GM18867 (cell line): ENCODE measurements around the gene PLAC9.
"Not testable (repeated sequence)": the region's sequence is repeated elsewhere in the genome, so short reads cannot be mapped to it uniquely, and the experiment has no call there.

Experiments used
- ATAC-seq: cut with Tn5 transposase; IDR thresholded peaks from one replicate; pipeline ENCODE4 v1.9.1; 2021; ENCODE audit warnings: mild to moderate bottlenecking, moderate library complexity; ENCODE audit not compliant: unreplicated experiment

The PLAC9 gene, protein sequence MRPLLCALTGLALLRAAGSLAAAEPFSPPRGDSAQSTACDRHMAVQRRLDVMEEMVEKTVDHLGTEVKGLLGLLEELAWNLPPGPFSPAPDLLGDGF

DNA sequence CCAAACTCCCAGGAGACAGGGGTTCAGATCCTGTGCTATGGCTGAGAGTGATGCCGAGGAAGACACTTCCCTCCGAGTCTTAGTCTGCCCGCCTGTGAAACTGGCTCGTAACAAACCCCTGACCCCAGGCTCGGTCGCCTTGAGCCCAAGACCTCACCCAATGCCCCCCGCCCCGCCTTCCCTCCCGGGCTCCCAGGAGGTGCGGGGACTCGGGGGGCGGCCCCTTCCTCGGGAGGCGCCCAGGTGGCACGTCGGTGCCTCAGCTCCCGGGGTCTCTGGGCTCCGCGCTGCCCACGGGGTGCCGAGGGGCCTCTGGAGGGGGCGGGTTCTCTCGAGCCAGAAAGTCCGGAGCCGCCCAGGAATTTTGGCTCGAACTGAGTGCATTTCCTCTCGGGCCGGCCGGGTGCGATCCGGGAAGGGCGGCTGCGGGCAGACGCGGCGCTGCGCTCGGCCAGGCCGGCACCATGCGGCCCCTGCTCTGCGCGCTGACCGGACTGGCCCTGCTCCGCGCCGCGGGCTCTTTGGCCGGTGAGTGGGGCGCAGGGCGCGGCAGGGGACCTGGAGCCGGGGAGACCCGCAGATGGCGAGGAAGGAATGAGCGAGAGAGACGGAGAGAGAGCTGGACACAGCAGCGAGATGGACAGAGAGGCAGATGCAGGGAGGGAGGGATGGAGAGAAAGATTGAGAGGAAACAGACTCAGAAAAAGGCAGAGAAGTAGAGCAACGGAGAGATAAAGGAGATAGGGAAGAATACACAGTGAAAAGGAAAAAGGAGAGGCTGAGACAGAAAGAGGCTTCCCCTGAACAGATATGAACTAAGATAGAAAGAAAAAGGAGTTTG, at the start of gene PLAC9:
Gene PLAC9, plus strand, starts transcription at position 432 of the 841 bp plus-strand sequence. Its CDS starts 33 bp downstream, at position 465.
- ATAC-seq, result no peak

DNA sequence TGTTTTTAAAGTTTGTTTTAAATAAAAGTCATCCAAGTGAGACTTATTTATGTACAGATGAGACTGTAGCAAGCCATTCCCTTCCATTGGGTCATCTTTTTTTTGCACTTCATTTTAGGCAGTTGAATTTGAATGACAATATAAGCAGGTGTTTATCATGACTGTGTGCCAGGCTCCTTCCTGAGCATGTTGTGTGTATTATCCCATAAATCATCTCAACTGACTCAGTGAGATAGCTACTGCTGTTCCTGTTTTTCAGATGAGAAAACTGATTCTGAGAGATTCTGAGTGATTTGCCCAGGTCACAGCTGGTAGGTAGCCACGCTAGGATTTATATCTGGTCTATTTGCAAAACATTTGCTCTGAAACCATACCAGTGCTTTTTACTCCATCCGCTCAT, 42.4 kb upstream of the PLAC9 start:
- no peak for ATAC-seq

DNA sequence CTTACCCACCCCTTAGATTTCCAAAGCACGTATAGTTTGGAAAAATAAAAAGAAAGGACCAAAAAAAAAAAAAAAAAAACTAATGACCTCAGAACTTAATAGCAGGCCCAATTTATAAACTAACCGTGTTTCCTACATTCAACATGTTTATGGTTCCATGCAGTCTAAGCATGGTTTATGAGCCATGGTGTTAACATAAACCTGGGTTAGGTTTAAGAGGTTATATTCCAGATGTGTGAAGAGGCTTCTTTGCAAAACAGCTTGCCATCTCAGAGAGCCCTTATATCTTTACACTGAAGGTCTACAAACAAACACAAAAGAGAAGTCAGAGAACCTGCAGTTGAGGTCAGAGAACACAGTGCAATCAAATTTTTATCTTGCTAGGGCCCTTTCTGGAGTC, 38.3 kb upstream of the PLAC9 start:
- ATAC-seq, result no peak

DNA sequence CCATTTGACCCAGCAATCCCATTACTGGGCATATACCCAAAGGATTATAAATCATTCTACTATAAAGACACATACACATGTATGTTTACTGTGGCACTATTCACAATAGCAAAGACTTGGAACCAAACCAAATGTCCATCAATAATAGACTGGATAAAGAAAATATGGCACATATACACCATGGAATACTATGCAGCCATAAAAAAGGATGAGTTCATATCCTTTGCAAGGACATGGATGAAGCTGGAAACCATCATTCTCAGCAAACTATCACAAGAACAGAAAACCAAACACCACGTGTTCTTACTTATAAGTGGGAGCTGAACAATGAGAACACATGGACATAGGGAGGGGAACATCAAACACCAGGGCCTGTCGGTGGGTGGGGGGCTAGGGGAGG, 34.3 kb upstream of the PLAC9 start:
- ATAC-seq, result not testable (repeated sequence)

DNA sequence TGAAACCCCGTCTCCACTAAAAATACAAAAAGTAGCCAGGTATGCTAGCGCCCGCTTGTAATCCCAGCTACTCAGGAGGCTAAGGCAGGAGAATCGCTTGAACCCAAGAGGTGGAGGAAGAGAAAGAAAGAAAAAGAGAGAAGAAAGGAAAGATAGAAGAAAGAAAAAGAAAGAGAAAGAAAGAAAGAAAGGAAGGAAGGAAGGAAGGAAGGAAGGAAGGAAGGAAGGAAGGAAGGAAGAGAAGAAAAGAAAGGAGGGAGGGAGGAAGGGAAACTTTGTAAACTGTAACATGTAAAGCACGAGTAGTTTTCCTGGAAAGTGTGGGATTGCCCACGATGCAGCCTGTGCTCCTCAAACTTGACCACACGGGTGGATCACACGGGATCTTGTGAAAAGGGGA, 33.2 kb upstream of the PLAC9 start:
- ATAC-seq, result not testable (repeated sequence)

DNA sequence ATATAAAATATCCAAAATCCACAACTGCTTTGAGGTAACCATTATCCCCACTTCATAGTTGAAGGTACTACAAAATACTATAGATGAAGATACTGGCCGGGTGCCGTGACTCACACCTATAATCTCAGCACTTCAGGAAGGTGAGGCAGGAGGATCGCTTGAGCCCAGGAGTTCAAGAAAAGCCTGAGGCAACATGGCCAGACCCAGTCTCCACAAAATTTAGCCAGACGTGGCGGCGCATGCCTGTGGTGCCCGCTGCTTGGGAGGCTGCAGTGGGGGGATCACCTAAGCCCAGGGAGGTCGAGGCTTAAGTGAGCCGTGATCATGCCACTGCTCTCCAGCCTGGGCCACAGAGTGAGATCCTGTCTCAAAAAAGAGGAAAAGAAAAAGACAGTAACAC, 32.4 kb upstream of the PLAC9 start:
- no peak for ATAC-seq

DNA sequence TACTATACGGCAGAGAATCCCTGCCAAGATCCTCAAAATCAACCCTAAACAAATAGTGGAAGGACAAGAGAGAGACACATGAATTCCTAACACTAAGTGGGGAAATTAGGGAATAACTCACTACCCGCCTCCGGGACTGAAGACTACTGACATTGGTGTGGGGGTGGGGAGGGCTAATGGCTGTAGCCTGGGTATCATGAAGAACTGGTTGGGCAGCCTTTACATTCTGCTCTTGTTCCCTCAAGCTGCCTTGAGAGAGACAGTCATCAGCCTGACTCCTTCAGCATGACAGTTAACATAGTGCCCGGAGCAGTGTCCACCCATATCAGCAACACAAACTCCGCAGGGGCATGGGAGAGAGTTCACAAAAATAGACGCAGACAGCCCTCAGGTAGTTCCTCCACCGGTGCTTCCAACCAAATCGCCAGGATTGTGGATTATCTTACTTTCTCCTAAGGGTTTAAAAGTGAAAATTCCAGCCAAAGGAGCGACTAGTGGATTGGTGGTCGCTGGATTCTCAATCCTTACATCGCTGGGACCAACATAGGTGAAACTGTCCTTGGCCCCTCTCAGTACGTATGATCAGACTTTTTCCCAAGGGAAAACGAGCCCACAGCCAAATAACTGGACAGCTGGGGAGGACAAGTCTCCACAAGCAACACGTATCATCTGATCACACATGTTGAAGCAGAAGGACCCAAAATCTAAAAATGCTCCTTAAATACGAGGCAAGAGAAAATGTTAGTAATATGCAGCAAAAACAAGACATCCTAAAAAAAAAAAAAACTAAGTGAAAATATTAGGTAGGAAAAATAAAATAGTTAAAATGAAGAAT, 31.5 kb upstream of the PLAC9 start:
- no peak for ATAC-seq

DNA sequence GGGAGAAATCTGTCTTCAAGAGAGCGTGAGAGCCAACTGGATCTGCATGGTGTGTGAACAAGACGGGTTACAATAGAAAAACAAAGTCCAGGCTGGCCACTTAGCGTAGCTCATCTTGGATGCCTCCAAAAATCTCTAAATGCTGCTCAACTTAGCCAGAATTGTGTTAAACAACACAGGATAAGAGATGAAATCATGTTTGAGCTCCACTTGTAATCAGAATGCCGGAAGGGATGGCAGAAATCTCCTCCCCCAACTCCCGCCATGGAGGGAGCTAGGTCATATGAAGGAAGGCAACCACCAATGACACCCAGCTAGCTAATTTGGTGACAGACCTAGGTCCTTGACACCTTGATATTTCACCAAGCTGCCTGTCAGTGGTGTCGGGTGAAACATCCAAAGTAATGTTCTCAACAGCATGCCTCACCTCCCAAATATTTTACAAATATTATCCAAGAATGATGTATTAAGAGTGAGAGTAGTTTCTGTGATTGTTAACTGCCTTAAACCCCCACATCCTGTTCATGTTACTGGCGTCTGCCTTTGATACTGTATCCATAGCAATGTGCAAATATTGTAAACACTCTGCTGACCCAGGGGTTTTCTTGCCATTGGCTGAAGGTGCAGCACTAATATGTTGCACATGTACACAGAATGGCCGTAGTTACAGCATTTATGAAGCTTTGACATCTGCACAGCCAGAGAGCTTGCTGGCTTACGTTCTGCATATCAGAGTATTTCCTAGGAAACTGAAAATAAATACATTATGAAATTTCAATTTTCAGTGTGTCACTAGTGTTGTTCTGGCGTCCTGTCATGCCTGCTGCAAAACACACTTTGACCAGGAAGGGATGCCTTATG, 28.2 kb upstream of the PLAC9 start:
- ATAC-seq, result peak; percentile 99

DNA sequence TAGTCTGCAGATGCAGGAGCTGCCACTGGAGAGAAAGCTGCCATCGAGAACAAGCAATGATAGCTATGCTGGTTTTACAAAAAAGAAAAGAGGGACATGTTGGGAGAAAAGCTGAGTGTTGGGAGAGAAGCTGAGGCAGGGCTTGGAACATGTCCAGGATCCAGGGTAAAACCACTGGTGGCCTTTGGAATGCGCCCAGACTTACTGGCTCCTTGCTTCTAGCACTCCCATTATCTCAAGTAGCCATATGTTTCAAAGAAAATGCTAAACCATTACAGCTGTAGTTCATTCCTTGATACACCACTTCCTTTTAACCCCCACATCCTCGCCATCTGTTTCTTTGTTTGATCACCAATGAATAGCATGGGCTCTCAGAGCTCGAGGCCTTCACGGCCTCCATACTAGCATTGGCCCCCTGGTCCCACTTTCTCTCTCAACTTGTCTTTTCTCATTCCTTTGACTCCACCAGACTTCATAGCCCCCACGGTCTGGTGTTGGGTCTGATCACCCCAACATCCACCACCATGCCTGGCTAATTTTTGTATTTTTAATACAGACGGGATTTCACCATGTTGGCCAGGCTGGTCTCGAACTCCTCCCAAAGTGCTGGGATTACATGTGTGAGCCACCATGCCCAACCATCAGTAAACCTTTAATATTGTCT, 23.8 kb upstream of the PLAC9 start:
- no peak for ATAC-seq

DNA sequence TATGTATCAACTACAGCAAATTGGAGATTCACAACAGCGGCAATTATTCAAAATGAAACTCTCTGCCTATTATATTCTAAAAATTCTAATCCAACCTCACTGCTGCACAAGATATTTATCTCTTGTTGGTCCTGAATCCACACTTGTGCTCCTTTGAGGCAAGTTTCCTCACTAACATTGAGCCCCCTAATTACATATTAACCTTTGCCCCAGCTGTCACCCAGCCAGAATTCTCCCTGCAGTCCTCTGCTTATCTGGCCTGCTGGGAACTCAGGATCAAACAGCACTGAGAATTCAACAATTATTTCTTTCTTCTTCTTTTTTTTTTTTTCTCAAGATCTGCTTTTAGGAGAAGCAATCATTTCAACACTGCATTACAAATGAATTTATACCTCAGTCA, 21.5 kb upstream of the PLAC9 start:
- no peak for ATAC-seq

DNA sequence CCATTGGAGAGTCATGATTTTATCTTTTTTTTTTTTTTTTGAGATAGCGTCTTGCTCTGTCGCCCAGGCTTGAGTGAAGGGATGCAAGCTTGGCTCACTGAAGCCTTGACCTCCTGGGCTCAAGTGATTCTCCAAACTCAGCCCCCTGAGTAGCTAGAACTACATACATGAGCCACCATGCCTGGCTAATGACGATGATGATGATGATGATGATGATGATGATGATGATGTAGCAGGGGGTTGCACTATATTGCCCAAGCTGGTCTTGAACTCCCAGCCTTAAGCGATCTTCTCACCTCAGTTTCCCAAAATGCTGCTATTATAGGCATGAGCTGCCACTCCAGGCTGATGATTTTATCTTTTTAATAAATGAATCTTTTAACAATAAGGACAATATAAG, 13.9 kb upstream of the PLAC9 start:
- no peak for ATAC-seq

DNA sequence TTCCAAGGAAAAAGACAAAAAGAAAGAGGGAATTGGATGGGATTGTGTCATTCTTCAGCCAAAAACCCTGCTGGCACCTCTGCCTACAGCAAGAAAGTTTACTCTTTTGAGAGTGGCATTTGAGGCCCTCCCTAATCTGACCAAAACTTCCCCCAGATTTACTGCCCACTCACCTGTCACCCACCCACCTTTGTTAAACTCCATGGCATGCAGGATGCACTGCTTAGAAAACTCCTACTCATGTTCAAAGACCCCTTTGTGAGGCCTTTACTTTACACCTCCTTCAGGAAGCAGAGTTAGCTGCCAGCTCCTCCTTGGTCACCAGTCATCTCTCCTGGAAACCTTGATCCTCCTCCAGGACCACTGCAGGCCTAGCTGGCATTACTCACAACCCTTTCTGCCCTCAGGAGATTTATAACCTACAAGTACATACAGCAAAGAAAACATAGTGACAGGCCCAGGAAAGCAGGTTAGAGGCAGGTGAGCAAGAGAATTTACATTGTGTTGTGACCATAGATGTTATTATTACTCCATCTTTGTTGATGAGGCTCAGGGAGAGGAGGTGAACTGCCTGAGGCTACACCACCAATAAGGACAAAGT, 10.3 kb upstream of the PLAC9 start:
- ATAC-seq, result no peak

DNA sequence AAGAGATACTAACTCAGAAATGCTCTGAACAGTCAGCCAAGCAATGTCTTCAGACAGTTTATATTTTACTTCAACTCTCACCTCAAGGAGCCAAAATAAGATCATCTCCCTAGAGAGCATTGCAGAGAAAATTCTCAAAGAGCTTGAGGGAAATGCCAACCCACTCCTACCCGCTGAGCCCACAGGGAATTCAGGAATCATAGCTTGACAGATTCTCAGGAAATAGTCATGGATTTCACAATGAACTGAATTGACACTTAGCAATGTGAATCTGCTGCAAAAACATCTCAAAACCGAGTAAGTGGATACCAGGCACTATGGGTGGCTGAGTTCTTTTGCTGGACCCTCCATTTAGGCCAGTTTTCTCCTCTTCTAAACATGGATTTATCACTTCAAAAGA, 9.8 kb upstream of the PLAC9 start:
- ATAC-seq, result no peak

DNA sequence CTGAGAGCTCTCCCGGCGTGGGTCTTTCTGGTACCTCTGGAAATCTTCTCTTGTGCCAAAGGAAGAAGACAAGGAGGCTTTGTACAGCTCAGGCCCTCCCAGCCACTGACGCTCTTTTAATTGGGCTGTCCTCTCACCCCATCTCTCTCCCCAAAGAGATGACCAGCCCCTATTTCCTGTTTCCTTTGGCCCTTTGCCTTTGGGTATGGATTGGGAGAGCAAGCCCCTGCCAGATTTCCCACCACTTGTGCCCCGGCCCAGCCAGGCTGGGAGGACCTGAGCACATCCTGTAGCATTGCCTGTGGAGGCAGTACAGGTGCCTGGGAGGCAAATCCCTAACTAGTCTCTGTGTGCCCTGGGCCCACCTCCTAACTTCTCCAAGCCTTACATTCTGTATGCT, 5.7 kb upstream of the PLAC9 start:
- ATAC-seq, result no peak

DNA sequence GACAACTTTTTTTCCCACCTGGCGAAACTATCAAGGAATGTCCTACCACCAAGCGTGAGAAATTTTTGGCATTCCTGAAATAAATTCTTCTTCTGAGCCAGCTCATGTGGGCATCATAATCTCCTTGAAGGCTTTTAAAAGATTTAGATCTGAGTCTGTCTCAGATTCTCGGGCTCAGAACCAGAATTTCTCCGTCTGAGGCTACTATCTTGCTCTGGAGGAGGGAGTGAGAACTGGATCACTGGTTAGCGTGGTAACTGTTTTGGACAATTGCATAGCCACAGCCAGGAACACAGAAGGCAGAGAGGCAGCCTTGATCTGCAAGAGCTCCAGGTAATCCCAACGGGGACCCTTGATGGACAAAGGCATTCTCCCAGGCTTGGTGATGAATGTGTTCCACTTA, 1.0 kb upstream of the PLAC9 start:
- ATAC-seq, result no peak

DNA sequence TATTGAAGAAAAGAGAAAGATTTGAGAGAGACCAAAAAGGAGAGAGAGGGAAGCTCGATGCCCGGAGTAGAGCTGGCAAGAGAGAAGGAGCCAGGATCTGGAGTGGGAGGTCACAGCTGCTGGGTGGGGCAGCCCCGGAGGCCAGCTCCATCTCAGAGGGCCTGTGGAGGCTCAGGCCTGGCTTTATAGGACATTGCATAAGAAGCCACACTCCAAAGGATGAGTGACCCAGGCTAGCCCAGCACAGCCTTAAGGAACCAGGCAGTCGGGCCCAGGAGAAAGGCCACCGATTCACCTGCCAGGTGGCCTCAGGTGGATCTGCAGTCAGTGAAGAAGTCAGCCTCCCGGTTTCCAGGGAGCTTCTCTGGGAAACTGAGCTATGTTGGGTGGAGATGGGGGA, 676 bp downstream of the PLAC9 start:
- ATAC-seq, result no peak

DNA sequence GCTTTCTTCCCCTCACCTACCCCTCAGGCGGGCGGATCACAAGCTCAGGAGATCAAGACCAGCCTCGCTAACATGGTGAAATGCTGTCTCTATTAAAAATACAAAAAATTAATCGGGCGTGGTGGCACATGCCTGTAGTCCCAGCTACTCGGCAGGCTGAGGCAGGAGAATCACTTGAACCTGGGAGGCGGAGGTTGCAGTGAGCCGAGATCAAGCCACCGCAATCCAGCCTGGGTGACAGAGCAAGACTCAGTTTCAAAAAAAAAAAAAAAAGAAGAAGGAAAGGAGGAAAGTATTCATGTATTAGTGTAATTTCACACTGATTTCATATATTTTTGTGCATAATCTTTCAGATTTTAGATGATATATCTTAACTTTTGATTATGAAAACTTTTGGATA, 1.2 kb downstream of the PLAC9 start:
- ATAC-seq, result not testable (repeated sequence)

DNA sequence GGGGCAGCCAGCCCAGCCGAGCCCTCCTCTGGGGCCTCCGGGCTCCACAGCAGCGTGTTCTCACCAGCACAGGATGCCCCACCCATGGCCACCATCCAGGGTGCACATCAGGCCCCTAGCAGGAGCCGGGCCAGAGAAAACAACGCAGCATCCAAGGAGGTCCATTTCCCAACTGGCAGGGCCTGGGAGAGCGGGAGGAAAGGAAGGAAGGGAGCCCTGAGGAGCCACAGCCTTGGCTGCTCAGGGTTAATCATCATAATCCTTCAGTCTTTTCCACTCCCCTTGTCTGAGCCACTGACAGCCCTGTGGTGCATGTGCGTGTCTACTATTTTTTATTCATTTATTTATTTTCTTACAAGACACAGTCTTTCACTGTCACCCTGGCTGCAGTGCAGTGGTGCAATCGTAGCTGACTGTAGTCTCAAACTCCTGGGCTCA, 3.6 kb downstream of the PLAC9 start:
- no peak for ATAC-seq

DNA sequence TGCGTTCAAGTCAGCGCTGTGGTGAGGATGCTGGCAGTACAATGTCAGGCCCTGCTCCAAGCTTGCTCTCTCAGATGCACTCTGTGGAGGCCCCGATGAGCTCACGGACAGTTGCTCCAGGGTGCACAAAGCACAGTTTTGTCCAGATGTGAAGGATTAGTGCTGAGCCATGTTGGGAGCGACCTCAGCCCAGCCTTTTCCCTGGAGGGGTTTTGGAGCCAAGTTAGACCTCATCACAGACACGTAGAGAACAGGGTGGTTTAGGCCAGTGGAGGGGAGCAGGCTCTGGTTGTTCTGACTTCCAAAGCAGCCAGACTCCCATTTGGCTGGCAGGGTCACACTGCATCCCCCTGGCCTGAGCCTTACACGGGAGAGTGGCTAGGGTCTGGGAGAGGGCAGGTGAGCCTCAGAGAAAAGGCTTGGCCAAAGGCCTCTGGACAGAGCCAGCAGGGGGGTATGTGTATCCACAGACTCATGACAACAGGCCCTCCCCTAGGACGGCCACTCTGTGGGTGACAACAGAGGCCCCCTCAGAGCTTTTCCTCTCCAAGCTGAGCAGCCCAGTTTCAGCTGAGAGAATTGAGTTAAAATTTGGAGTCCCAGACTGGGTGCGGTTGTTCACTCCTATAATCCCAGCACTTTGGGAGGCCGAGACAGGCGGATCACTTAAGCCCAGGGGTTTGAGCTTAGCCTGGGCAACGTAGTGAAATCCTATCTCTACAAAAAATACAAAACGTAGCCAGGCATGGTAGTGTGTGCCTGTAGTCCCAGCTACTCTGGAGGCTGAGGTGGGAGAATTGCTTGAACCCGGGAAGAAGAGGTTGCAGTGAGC, 4.7 kb downstream of the PLAC9 start:
- ATAC-seq, result no peak
